NT2/D1 (cell line): ENCODE results near the gene HRH4.

Experiments
- DNase-seq: peaks from one replicate; pipeline ENCODE4 v3.0.0-alpha.2; 2011; ENCODE audit warnings: low read depth, low spot score
- H3K27me3 ChIP-seq: 2 replicates; pipeline ENCODE4 v1.6.0; 2011; ENCODE audit warnings: mild to moderate bottlenecking; ENCODE audit not compliant: insufficient read length, insufficient read depth
- H3K36me3 ChIP-seq: 2 replicates; pipeline ENCODE4 v1.6.1; 2011; ENCODE audit warnings: mild to moderate bottlenecking, low read length, mixed read lengths; ENCODE audit not compliant: insufficient read depth, insufficient read length
- H3K4me1 ChIP-seq: 2 replicates; pipeline ENCODE4 v1.5.1; 2011; ENCODE audit not compliant: insufficient read depth, insufficient read length
- H3K4me3 ChIP-seq: 2 replicates; pipeline ENCODE4 v1.5.1; 2011; ENCODE audit warnings: low read depth; ENCODE audit not compliant: insufficient read length
- H3K9ac ChIP-seq: 2 replicates; pipeline ENCODE4 v1.6.0; 2011; ENCODE audit warnings: low read depth; ENCODE audit not compliant: insufficient read length
- H3K9me3 ChIP-seq: 2 replicates; pipeline ENCODE4 v1.5.1; 2011; ENCODE audit warnings: mild to moderate bottlenecking, low read length; ENCODE audit not compliant: insufficient read depth
- SUZ12 ChIP-seq: IDR thresholded peaks from 2 replicates; pipeline ENCODE4 v1.6.1; 2011; ENCODE audit not compliant: insufficient read length, insufficient read depth; ENCODE audit errors: extremely low read depth
- YY1 ChIP-seq: IDR thresholded peaks from 2 replicates; pipeline ENCODE4 v1.6.1; 2011; ENCODE audit not compliant: insufficient read length, insufficient read depth
- ZNF274 ChIP-seq: IDR thresholded peaks from 2 replicates; pipeline ENCODE4 v1.6.1; 2011; ENCODE audit warnings: mild to moderate bottlenecking, low read depth, low read length

Gene HRH4

GRCh38 chr18:24465486-24465885, 5.0 kb downstream of the HRH4 start:
- H3K4me1 ChIP-seq: peaks cover 2% of the 10 kb centered on the region
- no peaks in the 10 kb centered on the region for H3K36me3 ChIP-seq
- no peak for TF ChIP-seq YY1
- TF ChIP-seq SUZ12: no peak
- no peak for TF ChIP-seq ZNF274
- H3K9me3 ChIP-seq: no peaks in the 10 kb centered on the region
- no peak overlapping the region for H3K9ac ChIP-seq
- H3K27me3 ChIP-seq: no peaks in the 10 kb centered on the region
- no peak for DNase-seq
- H3K4me3 ChIP-seq: no peak overlapping the region

- TF ChIP-seq YY1: no peak
- TF ChIP-seq SUZ12: no peak
- no peak for TF ChIP-seq ZNF274
- H3K9ac ChIP-seq: no peak overlapping the region
- DNase-seq: no peak
- H3K9me3 ChIP-seq: no peaks in the 10 kb centered on the region
- H3K27me3 ChIP-seq: no peaks in the 10 kb centered on the region
- no peaks in the 10 kb centered on the region for H3K36me3 ChIP-seq
- peaks cover 2% of the 10 kb centered on the region for H3K4me1 ChIP-seq
- H3K4me3 ChIP-seq: no peak overlapping the region
These were observed 6.3 kb downstream of the HRH4 start for GRCh38 chr18:24466771-24467170.

- TF ChIP-seq SUZ12: no peak
- no peak for TF ChIP-seq ZNF274
- no peak for TF ChIP-seq YY1
- Histone ChIP-seq H3K27me3 (no peaks in the 10 kb centered on the region), H3K4me3 (no peak overlapping the region), H3K36me3 (no peaks in the 10 kb centered on the region), H3K4me1 (peaks cover 2% of the 10 kb centered on the region), H3K9me3 (no peaks in the 10 kb centered on the region), H3K9ac (no peak overlapping the region)
- no peak for DNase-seq
These were observed 9.7 kb downstream of the HRH4 start for GRCh38 chr18:24470022-24470618.

- TF ChIP-seq ZNF274 (no peak), SUZ12 (no peak), YY1 (no peak)
- Histone ChIP-seq H3K4me1 (peaks cover 2% of the 10 kb centered on the region), H3K9me3 (no peaks in the 10 kb centered on the region), H3K36me3 (no peaks in the 10 kb centered on the region), H3K27me3 (no peaks in the 10 kb centered on the region), H3K4me3 (no peak overlapping the region), H3K9ac (no peak overlapping the region)
- no peak for DNase-seq
These were observed 10.4 kb downstream of the HRH4 start for GRCh38 chr18:24470805-24471204.

- no peaks in the 10 kb centered on the region for H3K27me3 ChIP-seq
These were observed 12.2 kb downstream of the HRH4 start for GRCh38 chr18:24472591-24472990.

GRCh38 chr18:24474406-24474805, 14.0 kb downstream of the HRH4 start:
- H3K9me3 ChIP-seq: no peaks in the 10 kb centered on the region
- TF ChIP-seq SUZ12 (no peak), ZNF274 (no peak), YY1 (no peak)
- no peaks in the 10 kb centered on the region for H3K36me3 ChIP-seq
- peaks cover 2% of the 10 kb centered on the region for H3K4me1 ChIP-seq
- no peak overlapping the region for H3K4me3 ChIP-seq
- no peaks in the 10 kb centered on the region for H3K27me3 ChIP-seq
- no peak overlapping the region for H3K9ac ChIP-seq
- DNase-seq: no peak

More at GRCh38 chr18:24472591-24472990, 12.2 kb downstream of the HRH4 start:
- Histone ChIP-seq H3K4me3 (no peak overlapping the region), H3K36me3 (no peaks in the 10 kb centered on the region), H3K4me1 (peaks cover 2% of the 10 kb centered on the region), H3K9me3 (no peaks in the 10 kb centered on the region), H3K9ac (no peak overlapping the region)
- TF ChIP-seq YY1 (no peak), SUZ12 (no peak), ZNF274 (no peak)
- DNase-seq: no peak

GRCh38 chr18:24475926-24476589, 15.6 kb downstream of the HRH4 start:
- H3K4me1 ChIP-seq: peaks cover 2% of the 10 kb centered on the region
- H3K9ac ChIP-seq: no peak overlapping the region
- no peaks in the 10 kb centered on the region for H3K9me3 ChIP-seq
- no peak overlapping the region for H3K4me3 ChIP-seq
- H3K36me3 ChIP-seq: no peaks in the 10 kb centered on the region
- DNase-seq: no peak
- TF ChIP-seq ZNF274 (no peak), SUZ12 (no peak), YY1 (no peak)
- no peaks in the 10 kb centered on the region for H3K27me3 ChIP-seq
